GM12878 (cell line): ENCODE measurements around the gene ACTMAP. TPM values are rescaled to one million over a fixed set of nuclear protein-coding genes. Genes with fewer than 3 reads are reported as not detected.

Experiments
- CBX3 ChIP-seq: fragments of 200-600 bp; sonication (generic); IDR thresholded peaks from 2 replicates; pipeline ENCODE4 v1.6.1; 2016; ENCODE audit warnings: low read depth, borderline replicate concordance
- CEBPB ChIP-seq, 2 experiments: fragments of 150-350 bp in 1 of 2; IDR thresholded peaks; 2 replicates each; pipeline ENCODE4 v1.6.1; 2012 to 2014; ENCODE audit warnings: low read depth in 2 of 2, low read length in 2 of 2, borderline replicate concordance in 1 of 2, inconsistent platforms in 1 of 2
- CHD2 ChIP-seq: IDR thresholded peaks from 2 replicates; pipeline ENCODE4 v1.6.1; 2011; ENCODE audit warnings: low read depth, low read length, improper control_type of control experiment, borderline replicate concordance
- CREB1 ChIP-seq: IDR thresholded peaks from 2 replicates; pipeline ENCODE4 v1.6.1; 2012; ENCODE audit warnings: low read depth, mild to moderate bottlenecking, inconsistent platforms
- DPF2 ChIP-seq: fragments of 450-650 bp; IDR thresholded peaks from 2 replicates; pipeline ENCODE4 v1.6.1; 2017; ENCODE audit warnings: mild to moderate bottlenecking
- EED ChIP-seq: sonication (generic); IDR thresholded peaks from 2 replicates; pipeline ENCODE4 v1.6.1; 2016; ENCODE audit warnings: antibody characterized with exemption, low read depth
- GATAD2B ChIP-seq: fragments of 450-650 bp; conservative IDR thresholded peaks from 2 replicates; pipeline ENCODE4 v1.6.1; 2017; ENCODE audit warnings: low read depth, mild to moderate bottlenecking, moderate library complexity
- MLLT1 ChIP-seq: fragments of 450-650 bp; IDR thresholded peaks from 2 replicates; pipeline ENCODE4 v1.6.1; 2016; ENCODE audit warnings: mild to moderate bottlenecking
- NFYB ChIP-seq: IDR thresholded peaks from 2 replicates; pipeline ENCODE4 v1.6.1; 2011; ENCODE audit warnings: low read depth, mild to moderate bottlenecking, low read length, improper control_type of control experiment, moderate library complexity; ENCODE audit not compliant: insufficient read depth
- NR2C1 ChIP-seq: fragments of 450-650 bp; IDR thresholded peaks from 2 replicates; pipeline ENCODE4 v1.6.1; 2017; ENCODE audit warnings: antibody characterized with exemption, mild to moderate bottlenecking, moderate library complexity
- PAX5 ChIP-seq: IDR thresholded peaks from 2 replicates; pipeline ENCODE4 v1.6.1; 2011; ENCODE audit warnings: low read depth, low read length, borderline replicate concordance
- PAX8 ChIP-seq: fragments of 450-650 bp; IDR thresholded peaks from 2 replicates; pipeline ENCODE4 v1.6.1; 2017; ENCODE audit warnings: mild to moderate bottlenecking, moderate library complexity
- POLR2AphosphoS5 ChIP-seq: IDR thresholded peaks from 2 replicates; pipeline ENCODE4 v1.6.1; 2011; ENCODE audit warnings: mild to moderate bottlenecking, low read length, inconsistent platforms
- RBBP5 ChIP-seq: fragments of 200-600 bp; sonication (generic); conservative IDR thresholded peaks from 2 replicates; pipeline ENCODE4 v1.6.1; 2016
- RELB ChIP-seq: fragments of 450-650 bp; IDR thresholded peaks from 2 replicates; pipeline ENCODE4 v1.6.1; 2017; ENCODE audit warnings: low read depth, mild to moderate bottlenecking, moderate library complexity
- RFX5 ChIP-seq: IDR thresholded peaks from 2 replicates; pipeline ENCODE4 v1.6.1; 2011; ENCODE audit warnings: low read depth, low read length, improper control_type of control experiment
- SMARCA5 ChIP-seq: fragments of 450-650 bp; IDR thresholded peaks from 2 replicates; pipeline ENCODE4 v1.6.1; 2017; ENCODE audit warnings: mild to moderate bottlenecking
- SPI1 ChIP-seq: IDR thresholded peaks from 2 replicates; pipeline ENCODE4 v1.6.1; 2011; ENCODE audit warnings: low read depth, mild to moderate bottlenecking, low read length, moderate library complexity, borderline replicate concordance; ENCODE audit not compliant: insufficient read depth
- TBL1XR1 ChIP-seq: IDR thresholded peaks from 2 replicates; pipeline ENCODE4 v1.6.1; 2012; ENCODE audit warnings: low read depth, low read length, improper control_type of control experiment
- TCF12 ChIP-seq: IDR thresholded peaks from 2 replicates; pipeline ENCODE4 v1.6.1; 2011; ENCODE audit warnings: low read depth, mild to moderate bottlenecking, low read length
- YY1 ChIP-seq: IDR thresholded peaks from 2 replicates; pipeline ENCODE4 v1.6.1; 2011; ENCODE audit warnings: low read depth, mild to moderate bottlenecking, low read length
- polyA plus RNA-seq, 11 experiments: library from polyadenylated mRNA; depleted of rRNA in 4 of 11; unstranded in 6 of 11; stranded (reverse) in 5 of 11; fragments of >200 nt; fragmentation: Nextera tagmentation in 4 of 11; fragmentation: Illumina TruSeq in 1 of 11; extraction: Ambion mirVana in 4 of 11; extraction: Trizol in 1 of 11; gene quantifications; 1 replicate in 1 of 11; 2 replicates in 10 of 11; pipeline versions ENCODE4 v1.2.1 to v1.2.3, GENCODE V29; 2011 to 2016; ENCODE audit warnings: inconsistent platforms in 2 of 11, missing spikeins in 2 of 11, low read depth in 1 of 11
- total RNA-seq, 4 experiments: library from RNA; depleted of rRNA in 3 of 4; stranded (reverse); fragments of >200 nt in 3 of 4; fragmentation: Illumina TruSeq in 1 of 4; extraction: Trizol in 1 of 4; gene quantifications; 2 replicates each; pipeline versions ENCODE4 v1.2.1 to v1.2.3, GENCODE V29; 2013 to 2021
- TF ChIP-seq, protein P1 (sequence below): fragments of 450-650 bp; conservative IDR thresholded peaks from 2 replicates; pipeline ENCODE4 v1.6.1; 2017; ENCODE audit warnings: mild to moderate bottlenecking, moderate library complexity
- TF ChIP-seq, protein P2 (sequence below): IDR thresholded peaks from 2 replicates; pipeline ENCODE4 v1.6.1; 2012; ENCODE audit warnings: low read depth, low read length, improper control_type of control experiment
- TF ChIP-seq, protein P3 (sequence below), 3 experiments: IDR thresholded peaks in 2 of 3; conservative IDR thresholded peaks in 1 of 3; 2 replicates each; pipeline ENCODE4 v1.5.1; 2011; ENCODE audit warnings: low read depth in 3 of 3, low read length in 3 of 3, mild to moderate bottlenecking in 3 of 3, control low read depth in 2 of 3, moderate library complexity in 2 of 3, inconsistent platforms in 1 of 3, mixed read lengths in 1 of 3; ENCODE audit not compliant: control insufficient read depth in 2 of 3, insufficient read depth in 1 of 3; ENCODE audit errors: extremely low read depth in 1 of 3

The ACTMAP gene
- total and polyA plus RNA-seq, 10 of the 15 experiments (the other 5 are each of a cell fraction or from before 2014, with no cell fraction given) = 3.0 to 26.2 (median 11.1) TPM

DNA sequence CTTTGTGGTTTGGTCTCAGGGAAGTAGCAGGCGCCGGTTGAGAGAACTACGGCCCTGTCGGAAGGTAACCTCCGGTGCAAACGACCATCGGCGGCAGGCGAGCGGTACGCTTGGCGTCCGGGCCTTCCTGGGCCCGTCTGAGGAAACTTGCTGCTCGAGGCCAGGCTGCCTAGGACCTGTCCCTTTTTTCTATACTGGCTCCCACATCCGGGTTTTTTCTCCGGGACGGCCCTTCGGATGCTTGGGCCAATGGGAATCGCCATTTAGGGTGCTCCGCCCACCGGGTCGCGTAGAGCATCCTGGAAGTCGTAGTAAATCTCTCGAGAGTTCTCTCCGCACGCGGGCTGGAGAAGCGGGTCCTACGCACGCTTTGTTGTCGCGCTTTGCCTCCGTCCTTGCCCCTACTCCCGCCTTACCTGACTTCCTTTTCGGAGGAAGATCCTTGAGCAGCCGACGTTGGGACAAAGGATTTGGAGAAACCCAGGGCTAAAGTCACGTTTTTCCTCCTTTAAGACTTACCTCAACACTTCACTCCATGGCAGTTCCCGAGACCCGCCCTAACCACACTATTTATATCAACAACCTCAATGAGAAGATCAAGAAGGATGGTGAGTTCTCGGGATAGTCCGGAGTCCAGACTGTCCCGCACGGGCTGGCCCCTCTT is 729 bp upstream of the ACTMAP start, which contains the start of gene SNRPA (continued):
- TF ChIP-seq RELB (peak; percentile 4; the same call in 1 of the 2 replicates), EED (0 out of 2 replicates have a peak, but pooled peaks have one; percentile 27), CBX3 (no peak), RFX5 (no peak), CREB1 (peak; percentile 56; the same call in 1 of the 2 replicates), TCF12 (peak; percentile 30; the same call in 1 of the 2 replicates), PAX5 (0 out of 2 replicates have a peak, but pooled peaks have one; percentile 19), GATAD2B (peak; percentile 11; the same call in 1 of the 2 replicates), DPF2 (no peak), MLLT1 (peak; percentile 57; the same call in 1 of the 2 replicates), NFYB (peak; percentile 65; the same call in 1 of the 2 replicates), POLR2AphosphoS5 (peak; percentile 91), CEBPB (IDR thresholded peaks at IDR 0.05; ENCODE audit: borderline replicate concordance in 1 of 2, low read depth in 2 of 2, low read length in 2 of 2) (no peak), PAX8 (no peak), SMARCA5 (no peak), CHD2 (peak; percentile 66), YY1 (peak; percentile 63; the same call in 1 of the 2 replicates), RBBP5 (no peak), SPI1 (peak; percentile 20), NR2C1 (peak; percentile 57; the same call in 1 of the 2 replicates), TBL1XR1 (no peak)
- TF ChIP-seq, protein P1, sequence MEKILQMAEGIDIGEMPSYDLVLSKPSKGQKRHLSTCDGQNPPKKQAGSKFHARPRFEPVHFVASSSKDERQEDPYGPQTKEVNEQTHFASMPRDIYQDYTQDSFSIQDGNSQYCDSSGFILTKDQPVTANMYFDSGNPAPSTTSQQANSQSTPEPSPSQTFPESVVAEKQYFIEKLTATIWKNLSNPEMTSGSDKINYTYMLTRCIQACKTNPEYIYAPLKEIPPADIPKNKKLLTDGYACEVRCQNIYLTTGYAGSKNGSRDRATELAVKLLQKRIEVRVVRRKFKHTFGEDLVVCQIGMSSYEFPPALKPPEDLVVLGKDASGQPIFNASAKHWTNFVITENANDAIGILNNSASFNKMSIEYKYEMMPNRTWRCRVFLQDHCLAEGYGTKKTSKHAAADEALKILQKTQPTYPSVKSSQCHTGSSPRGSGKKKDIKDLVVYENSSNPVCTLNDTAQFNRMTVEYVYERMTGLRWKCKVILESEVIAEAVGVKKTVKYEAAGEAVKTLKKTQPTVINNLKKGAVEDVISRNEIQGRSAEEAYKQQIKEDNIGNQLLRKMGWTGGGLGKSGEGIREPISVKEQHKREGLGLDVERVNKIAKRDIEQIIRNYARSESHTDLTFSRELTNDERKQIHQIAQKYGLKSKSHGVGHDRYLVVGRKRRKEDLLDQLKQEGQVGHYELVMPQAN = peak; percentile 89
- TF ChIP-seq, protein P2, sequence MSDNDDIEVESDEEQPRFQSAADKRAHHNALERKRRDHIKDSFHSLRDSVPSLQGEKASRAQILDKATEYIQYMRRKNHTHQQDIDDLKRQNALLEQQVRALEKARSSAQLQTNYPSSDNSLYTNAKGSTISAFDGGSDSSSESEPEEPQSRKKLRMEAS = peak; percentile 89
- TF ChIP-seq, protein P3, sequence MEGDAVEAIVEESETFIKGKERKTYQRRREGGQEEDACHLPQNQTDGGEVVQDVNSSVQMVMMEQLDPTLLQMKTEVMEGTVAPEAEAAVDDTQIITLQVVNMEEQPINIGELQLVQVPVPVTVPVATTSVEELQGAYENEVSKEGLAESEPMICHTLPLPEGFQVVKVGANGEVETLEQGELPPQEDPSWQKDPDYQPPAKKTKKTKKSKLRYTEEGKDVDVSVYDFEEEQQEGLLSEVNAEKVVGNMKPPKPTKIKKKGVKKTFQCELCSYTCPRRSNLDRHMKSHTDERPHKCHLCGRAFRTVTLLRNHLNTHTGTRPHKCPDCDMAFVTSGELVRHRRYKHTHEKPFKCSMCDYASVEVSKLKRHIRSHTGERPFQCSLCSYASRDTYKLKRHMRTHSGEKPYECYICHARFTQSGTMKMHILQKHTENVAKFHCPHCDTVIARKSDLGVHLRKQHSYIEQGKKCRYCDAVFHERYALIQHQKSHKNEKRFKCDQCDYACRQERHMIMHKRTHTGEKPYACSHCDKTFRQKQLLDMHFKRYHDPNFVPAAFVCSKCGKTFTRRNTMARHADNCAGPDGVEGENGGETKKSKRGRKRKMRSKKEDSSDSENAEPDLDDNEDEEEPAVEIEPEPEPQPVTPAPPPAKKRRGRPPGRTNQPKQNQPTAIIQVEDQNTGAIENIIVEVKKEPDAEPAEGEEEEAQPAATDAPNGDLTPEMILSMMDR (IDR thresholded peaks at IDR 0.05 in 2 of 3, conservative IDR thresholded peaks at IDR 0.05 in 1 of 3; ENCODE audit: control insufficient read depth in 2 of 3, extremely low read depth in 1 of 3, insufficient read depth in 1 of 3, low read depth in 3 of 3, low read length in 3 of 3) = no peak
